IMR-90 (cell line): ENCODE data around the gene PLEKHH2. TPM values are rescaled to one million over a fixed set of nuclear protein-coding genes. Genes with fewer than 3 reads are reported as not detected.

ENCODE experiments used
- ATAC-seq: fragments of 200-7000 bp; cut with Tn5 transposase; 2 replicates; pipeline ENCODE4 v1.9.1; 2020; ENCODE audit warnings: low read depth, mild to moderate bottlenecking, moderate library complexity
- BruUV-seq: library from RNA; stranded (reverse); fragments of 400-500 nt; replicated peaks from 2 replicates; lab custom pipeline; 2021; lab: Mats Ljungman, UMichigan
- CTCF ChIA-PET: fragments of 300-600 bp; formaldehyde crosslinking; extraction: SDS; loops from one replicate; lab custom pipeline; 2021; ENCODE audit warnings: antibody characterized with exemption; lab: Yijun Ruan, JAX
- POLR2A ChIA-PET: fragments of 300-600 bp; sonication (Branson Sonifier 250); formaldehyde crosslinking; loops from one replicate; lab custom pipeline; 2022; ENCODE audit warnings: antibody characterized with exemption; ENCODE audit not compliant: unreplicated experiment; lab: Charles Lee
- DNase-seq: peaks from one replicate; pipeline ENCODE4 v3.0.0; 2013
- H2AFZ ChIP-seq: replicated peaks from 2 replicates; pipeline ENCODE3; 2013; ENCODE audit warnings: low read length, mild to moderate bottlenecking; ENCODE audit not compliant: poor library complexity
- H2AK5ac ChIP-seq: 2 replicates; pipeline ENCODE4 v1.6.1; 2013; ENCODE audit warnings: low read depth, low read length, inconsistent platforms
- H2AK9ac ChIP-seq: replicated peaks from 2 replicates; pipeline ENCODE3; 2013; ENCODE audit warnings: mild to moderate bottlenecking, low read depth, low read length, moderate library complexity; ENCODE audit not compliant: poor library complexity
- H2BK120ac ChIP-seq: 2 replicates; pipeline ENCODE4 v1.6.1; 2013; ENCODE audit warnings: low read depth, low read length, inconsistent platforms
- H2BK15ac ChIP-seq: 3 replicates; pipeline ENCODE4 v1.6.1; 2013; ENCODE audit warnings: low read depth, low read length, inconsistent platforms
- H2BK20ac ChIP-seq: 2 replicates; pipeline ENCODE4 v1.6.1; 2013; ENCODE audit warnings: low read depth, mild to moderate bottlenecking, inconsistent platforms, low read length, moderate library complexity
- H2BK5ac ChIP-seq: 2 replicates; pipeline ENCODE4 v1.6.1; 2013; ENCODE audit warnings: mild to moderate bottlenecking, low read depth, low read length, inconsistent platforms; ENCODE audit not compliant: poor library complexity, severe bottlenecking
- H3K14ac ChIP-seq: replicated peaks from 2 replicates; pipeline ENCODE4 v1.6.1; 2013; ENCODE audit warnings: low read depth, low read length, inconsistent platforms
- H3K18ac ChIP-seq: 2 replicates; pipeline ENCODE4 v1.6.1; 2013; ENCODE audit warnings: low read depth, low read length, control low read depth
- H3K23ac ChIP-seq: 2 replicates; pipeline ENCODE4 v1.6.1; 2013; ENCODE audit warnings: low read depth, low read length, inconsistent platforms
- H3K27ac ChIP-seq: 2 replicates; pipeline ENCODE4 v1.5.1; 2013; ENCODE audit warnings: mild to moderate bottlenecking, control low read depth, low read length; ENCODE audit not compliant: insufficient read depth
- H3K27me3 ChIP-seq: 2 replicates; pipeline ENCODE4 v1.6.1; 2013; ENCODE audit warnings: low read length; ENCODE audit not compliant: control insufficient read depth, insufficient read depth
- H3K36me3 ChIP-seq: 2 replicates; pipeline ENCODE4 v1.6.1; 2013; ENCODE audit warnings: low read length, mixed read lengths; ENCODE audit not compliant: control insufficient read depth, insufficient read depth
- H3K4ac ChIP-seq: 2 replicates; pipeline ENCODE4 v1.6.1; 2013; ENCODE audit warnings: low read depth, low read length, inconsistent platforms
- H3K4me1 ChIP-seq: 2 replicates; pipeline ENCODE4 v1.6.1; 2013; ENCODE audit warnings: low read length, mixed read lengths; ENCODE audit not compliant: control insufficient read depth, insufficient read depth
- H3K4me2 ChIP-seq: 2 replicates; pipeline ENCODE4 v1.6.1; 2013; ENCODE audit warnings: low read depth, mild to moderate bottlenecking, control low read depth, low read length, moderate library complexity
- H3K4me3 ChIP-seq: 2 replicates; pipeline ENCODE4 v1.5.1; 2013; ENCODE audit warnings: low read depth, mild to moderate bottlenecking, control low read depth, low read length, moderate library complexity; ENCODE audit not compliant: insufficient read depth
- H3K56ac ChIP-seq: 2 replicates; pipeline ENCODE4 v1.6.1; 2013; ENCODE audit warnings: low read length, inconsistent platforms; ENCODE audit not compliant: insufficient read depth; ENCODE audit errors: extremely low read depth
- H3K79me1 ChIP-seq, 2 experiments: 2 replicates each; pipeline ENCODE4 v1.6.1; 2013; ENCODE audit warnings: low read length in 2 of 2, inconsistent platforms in 1 of 2, low read depth in 1 of 2
- H3K9ac ChIP-seq: 2 replicates; pipeline ENCODE4 v1.6.1; 2013; ENCODE audit warnings: low read depth, low read length, control low read depth
- H3K9me1 ChIP-seq: 2 replicates; pipeline ENCODE4 v1.6.1; 2013; ENCODE audit warnings: low read length, inconsistent platforms; ENCODE audit not compliant: insufficient read depth
- H3K9me3 ChIP-seq: 2 replicates; pipeline ENCODE4 v1.6.1; 2013; ENCODE audit warnings: low read length; ENCODE audit not compliant: control insufficient read depth, insufficient read depth
- H4K20me1 ChIP-seq: 2 replicates; pipeline ENCODE4 v1.6.1; 2013; ENCODE audit warnings: low read length, inconsistent platforms; ENCODE audit not compliant: insufficient read depth
- H4K5ac ChIP-seq: 2 replicates; pipeline ENCODE4 v1.6.1; 2013; ENCODE audit warnings: mild to moderate bottlenecking, low read depth, low read length, control low read depth
- H4K8ac ChIP-seq, 2 experiments: 2 replicates each; pipeline ENCODE4 v1.6.1; 2013; ENCODE audit warnings: low read depth in 2 of 2, low read length in 2 of 2, control low read depth in 1 of 2, inconsistent platforms in 1 of 2
- H4K91ac ChIP-seq: 2 replicates; pipeline ENCODE4 v1.6.1; 2013; ENCODE audit warnings: low read depth, low read length, inconsistent platforms; ENCODE audit not compliant: insufficient read depth
- BHLHE40 ChIP-seq: fragments of 150-350 bp; IDR thresholded peaks from 2 replicates; pipeline ENCODE4 v1.6.1; 2016; ENCODE audit warnings: mild to moderate bottlenecking, low read depth, low read length
- CEBPB ChIP-seq: IDR thresholded peaks from 2 replicates; pipeline ENCODE4 v1.6.1; 2012; ENCODE audit warnings: low read depth, low read length, improper control_type of control experiment
- CHD1 ChIP-seq: IDR thresholded peaks from 2 replicates; pipeline ENCODE4 v1.6.1; 2012; ENCODE audit warnings: low read depth, low read length, improper control_type of control experiment
- CTCF ChIP-seq: conservative IDR thresholded peaks from 2 replicates; pipeline ENCODE4 v1.5.1; 2012; ENCODE audit warnings: mild to moderate bottlenecking, low read depth, low read length, improper control_type of control experiment
- ELK1 ChIP-seq: fragments of 150-350 bp; IDR thresholded peaks from 2 replicates; pipeline ENCODE4 v1.6.1; 2016; ENCODE audit warnings: low read depth, mild to moderate bottlenecking, low read length, moderate library complexity, borderline replicate concordance
- FOS ChIP-seq: fragments of 150-350 bp; IDR thresholded peaks from 2 replicates; pipeline ENCODE4 v1.6.1; 2016; ENCODE audit warnings: low read depth, low read length
- MAFK ChIP-seq: IDR thresholded peaks from 2 replicates; pipeline ENCODE4 v1.6.1; 2012; ENCODE audit warnings: low read depth, low read length, improper control_type of control experiment
- MAZ ChIP-seq: IDR thresholded peaks from 2 replicates; pipeline ENCODE4 v1.6.1; 2012; ENCODE audit warnings: low read depth, mild to moderate bottlenecking, low read length, improper control_type of control experiment, moderate library complexity, borderline replicate concordance
- MXI1 ChIP-seq: IDR thresholded peaks from 2 replicates; pipeline ENCODE4 v1.6.1; 2012; ENCODE audit warnings: low read depth, mild to moderate bottlenecking, low read length, moderate library complexity, borderline replicate concordance
- NFE2L2 ChIP-seq: fragments of 150-350 bp; IDR thresholded peaks from 2 replicates; pipeline ENCODE4 v1.6.1; 2016; ENCODE audit warnings: low read depth, mild to moderate bottlenecking, low read length
- POLR2A ChIP-seq: IDR thresholded peaks from 2 replicates; pipeline ENCODE4 v1.6.1; 2012; ENCODE audit warnings: mild to moderate bottlenecking, low read depth, low read length
- RAD21 ChIP-seq: IDR thresholded peaks from 2 replicates; pipeline ENCODE4 v1.6.1; 2012; ENCODE audit warnings: low read length, improper control_type of control experiment
- RCOR1 ChIP-seq: IDR thresholded peaks from 2 replicates; pipeline ENCODE4 v1.6.1; 2012; ENCODE audit warnings: mild to moderate bottlenecking, low read length, improper control_type of control experiment; ENCODE audit not compliant: insufficient replicate concordance
- RFX5 ChIP-seq: IDR thresholded peaks from 2 replicates; pipeline ENCODE4 v1.8.0; 2012; ENCODE audit warnings: low read depth, mild to moderate bottlenecking, low read length, moderate library complexity
- SMC3 ChIP-seq: fragments of 150-350 bp; IDR thresholded peaks from 2 replicates; pipeline ENCODE4 v1.6.1; 2016; ENCODE audit warnings: low read depth, mild to moderate bottlenecking, antibody characterized with exemption, low read length, moderate library complexity
- USF2 ChIP-seq: fragments of 150-350 bp; IDR thresholded peaks from 2 replicates; pipeline ENCODE4 v1.6.1; 2017; ENCODE audit warnings: mild to moderate bottlenecking, antibody characterized with exemption, low read length, low read depth
- WGBS, 2 experiments: methylation state at CpG; one replicate each; pipeline versions ENCODE4 v1.1.5 to v1.1.7; 2013; ENCODE audit warnings: missing lambda C conversion rate in 2 of 2; ENCODE audit not compliant: insufficient read length in 1 of 2; ENCODE audit errors: extremely low coverage in 2 of 2; 5-methylcytosine and 5-hydroxymethylcytosine counted together
- dilution Hi-C: fragments of 300-500 bp; cut with HindIII; formaldehyde crosslinking; loops from one replicate; pipeline ENCODE4 v1.14.3; 2018; ENCODE audit warnings: low sequenced_read_pairs; ENCODE audit not compliant: unreplicated experiment
- in situ Hi-C: fragments of 300-500 bp; cut with MboI; formaldehyde crosslinking; loops from 3 replicates; pipeline ENCODE4 v1.14.3; 2019; ENCODE audit warnings: low sequenced_read_pairs, inconsistent platforms, mixed read lengths
- intact Hi-C: fragments of 100-400 bp; cut with micrococcal nuclease; formaldehyde crosslinking; loops from 2 replicates; pipeline ENCODE4 v1.10.0; 2022
- polyA plus RNA-seq, 3 experiments: library from polyadenylated mRNA; depleted of rRNA; stranded (reverse); fragments of >200 nt; gene quantifications; 2 replicates each; pipeline ENCODE4 v1.2.3, GENCODE V29; 2012; ENCODE audit warnings: low replicate concordance in 1 of 3
- total RNA-seq: library from RNA; depleted of rRNA; stranded (reverse); fragments of >200 nt; gene quantifications from 2 replicates; pipeline ENCODE4 v1.2.3, GENCODE V29; 2012

Gene PLEKHH2
- total and polyA plus RNA-seq, 2 of the 4 experiments (the other 2 are of a cell fraction), result 2.0 to 3.3 TPM

- Histone ChIP-seq H2AK9ac (no peak overlapping the region), H3K79me1 (no peaks in the 10 kb centered on the region), H3K9me1 (no peaks in the 10 kb centered on the region), H4K20me1 (no peaks in the 10 kb centered on the region), H4K91ac (no peak overlapping the region), H3K14ac (no peak overlapping the region), H3K9ac (no peak overlapping the region), H2AK5ac (no peak overlapping the region), H2BK120ac (no peak overlapping the region), H3K27ac (no peak overlapping the region), H2BK20ac (no peak overlapping the region), H2AFZ (no peak overlapping the region), H3K4ac (no peak overlapping the region), H3K4me3 (no peak overlapping the region), H3K9me3 (no peaks in the 10 kb centered on the region), H3K4me1 (peaks cover 2% of the 10 kb centered on the region; the same call in 1 of the 2 replicates), H3K4me2 (no peak overlapping the region), H3K56ac (no peak overlapping the region), H3K27me3 (no peaks in the 10 kb centered on the region), H4K8ac (no peak overlapping the region), H3K36me3 (no peaks in the 10 kb centered on the region), H2BK5ac (no peak overlapping the region), H3K18ac (no peak overlapping the region), H4K5ac (no peak overlapping the region), H3K23ac (no peak overlapping the region), H2BK15ac (no peak overlapping the region)
- no peak for DNase-seq
- CTCF ChIA-PET, result interaction anchor here (0.6 kb wide), 1 partner anchor 13 kb away, joined by 3 read pairs; no protein-coding TSS in a partner anchor
- intact Hi-C loops (loop anchor here (5.0 kb wide), 2 partner anchors 147 to 332 kb away; no protein-coding TSS in a partner anchor), in situ Hi-C loops (loop anchor here (5.0 kb wide), 1 partner anchor 267 kb away; no protein-coding TSS in a partner anchor), dilution Hi-C loops (no loop called here)
- BruUV-seq, result no TSS peak
- no peak for ATAC-seq
- TF ChIP-seq FOS, result no peak
- no peak for TF ChIP-seq SMC3
- no peak for TF ChIP-seq CHD1
- TF ChIP-seq ELK1, result no peak
- TF ChIP-seq RAD21, result no peak
- no peak for TF ChIP-seq CTCF
- no peak for TF ChIP-seq RFX5
- no peak for TF ChIP-seq MAZ
- no peak for TF ChIP-seq NFE2L2
- TF ChIP-seq USF2, result no peak
- TF ChIP-seq RCOR1, result no peak
- TF ChIP-seq POLR2A, result no peak
- TF ChIP-seq MAFK, result no peak
- no peak for TF ChIP-seq BHLHE40
- no peak for TF ChIP-seq MXI1
- TF ChIP-seq CEBPB, result no peak
- no CpG with 5 or more reads among the region's 4 CpGs for WGBS, 2 experiments
- POLR2A ChIA-PET, result no interaction called here
These were observed 26.7 kb upstream of the PLEKHH2 start for GRCh38 chr2:43610361-43610760.
